ENCODE data around the gene ACTRT2. TPM values are rescaled to one million over a fixed set of nuclear protein-coding genes. Genes with fewer than 3 reads are reported as not detected.

The ACTRT2 gene
- total RNA-seq, 4 donors from 2014 or later, result not detected

- H3K36me3 ChIP-seq, result no peaks in the 10 kb centered on the region
- TF ChIP-seq EP300 (IDR thresholded peaks at IDR 0.05), result no peak
- TF ChIP-seq POLR2A (IDR thresholded peaks at IDR 0.05), result no peak
- TF ChIP-seq, protein P1, sequence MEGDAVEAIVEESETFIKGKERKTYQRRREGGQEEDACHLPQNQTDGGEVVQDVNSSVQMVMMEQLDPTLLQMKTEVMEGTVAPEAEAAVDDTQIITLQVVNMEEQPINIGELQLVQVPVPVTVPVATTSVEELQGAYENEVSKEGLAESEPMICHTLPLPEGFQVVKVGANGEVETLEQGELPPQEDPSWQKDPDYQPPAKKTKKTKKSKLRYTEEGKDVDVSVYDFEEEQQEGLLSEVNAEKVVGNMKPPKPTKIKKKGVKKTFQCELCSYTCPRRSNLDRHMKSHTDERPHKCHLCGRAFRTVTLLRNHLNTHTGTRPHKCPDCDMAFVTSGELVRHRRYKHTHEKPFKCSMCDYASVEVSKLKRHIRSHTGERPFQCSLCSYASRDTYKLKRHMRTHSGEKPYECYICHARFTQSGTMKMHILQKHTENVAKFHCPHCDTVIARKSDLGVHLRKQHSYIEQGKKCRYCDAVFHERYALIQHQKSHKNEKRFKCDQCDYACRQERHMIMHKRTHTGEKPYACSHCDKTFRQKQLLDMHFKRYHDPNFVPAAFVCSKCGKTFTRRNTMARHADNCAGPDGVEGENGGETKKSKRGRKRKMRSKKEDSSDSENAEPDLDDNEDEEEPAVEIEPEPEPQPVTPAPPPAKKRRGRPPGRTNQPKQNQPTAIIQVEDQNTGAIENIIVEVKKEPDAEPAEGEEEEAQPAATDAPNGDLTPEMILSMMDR (IDR thresholded peaks at IDR 0.05), result no peak
- peaks cover 0 to 22% of the 10 kb centered on the region in 2 donors for H3K27me3 ChIP-seq
- no peaks in the 10 kb centered on the region for H3K9me3 ChIP-seq
- DNase-seq (ENCODE audit: low spot score in 2 of 2), result no peak
- no peaks in the 10 kb centered on the region for H3K4me1 ChIP-seq
- no peak overlapping the region for H3K27ac ChIP-seq
- 70 to 78% methylated on average over 10 to 11 of the region's 11 CpGs for WGBS, 2 donors
- H3K4me3 ChIP-seq, result no peak overlapping the region
Observed at GRCh38 chr1:3024588-3024987, 3.3 kb downstream of the ACTRT2 start.

DNA sequence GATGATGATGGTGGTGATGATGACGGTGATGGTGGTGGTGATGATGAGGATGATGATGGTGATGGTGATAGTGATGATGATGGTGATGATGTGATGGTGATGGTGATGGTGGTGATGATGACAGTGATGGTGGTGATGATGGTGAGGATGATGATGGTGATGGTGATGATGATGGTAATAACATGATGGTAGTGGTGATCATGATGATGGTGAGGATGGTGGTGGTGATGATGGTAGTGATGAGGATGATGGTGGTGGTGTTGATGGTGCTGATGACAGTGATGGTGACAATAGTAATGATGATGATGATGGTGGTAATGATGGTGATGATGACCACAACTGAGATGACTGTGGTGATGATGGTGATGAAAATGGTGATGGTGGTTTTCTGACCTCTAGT, 4.9 kb downstream of the ACTRT2 start:
- Histone ChIP-seq H3K27me3 (peaks cover 0 to 33% of the 10 kb centered on the region in 2 donors), H3K27ac (no peak overlapping the region), H3K4me3 (no peak overlapping the region), H3K4me1 (peaks cover 0 to 5% (median 0%) of the 10 kb centered on the region in 4 donors), H3K36me3 (no peaks in the 10 kb centered on the region), H3K9me3 (no peaks in the 10 kb centered on the region)
- TF ChIP-seq POLR2A (IDR thresholded peaks at IDR 0.05) (no peak), EP300 (IDR thresholded peaks at IDR 0.05) (no peak)
- TF ChIP-seq, protein P1 (IDR thresholded peaks at IDR 0.05), result no peak
- WGBS, 2 donors, result 97 to 100% methylated on average over 1 of the region's 1 CpG
- DNase-seq (ENCODE audit: low spot score in 2 of 2), result no peak

DNA sequence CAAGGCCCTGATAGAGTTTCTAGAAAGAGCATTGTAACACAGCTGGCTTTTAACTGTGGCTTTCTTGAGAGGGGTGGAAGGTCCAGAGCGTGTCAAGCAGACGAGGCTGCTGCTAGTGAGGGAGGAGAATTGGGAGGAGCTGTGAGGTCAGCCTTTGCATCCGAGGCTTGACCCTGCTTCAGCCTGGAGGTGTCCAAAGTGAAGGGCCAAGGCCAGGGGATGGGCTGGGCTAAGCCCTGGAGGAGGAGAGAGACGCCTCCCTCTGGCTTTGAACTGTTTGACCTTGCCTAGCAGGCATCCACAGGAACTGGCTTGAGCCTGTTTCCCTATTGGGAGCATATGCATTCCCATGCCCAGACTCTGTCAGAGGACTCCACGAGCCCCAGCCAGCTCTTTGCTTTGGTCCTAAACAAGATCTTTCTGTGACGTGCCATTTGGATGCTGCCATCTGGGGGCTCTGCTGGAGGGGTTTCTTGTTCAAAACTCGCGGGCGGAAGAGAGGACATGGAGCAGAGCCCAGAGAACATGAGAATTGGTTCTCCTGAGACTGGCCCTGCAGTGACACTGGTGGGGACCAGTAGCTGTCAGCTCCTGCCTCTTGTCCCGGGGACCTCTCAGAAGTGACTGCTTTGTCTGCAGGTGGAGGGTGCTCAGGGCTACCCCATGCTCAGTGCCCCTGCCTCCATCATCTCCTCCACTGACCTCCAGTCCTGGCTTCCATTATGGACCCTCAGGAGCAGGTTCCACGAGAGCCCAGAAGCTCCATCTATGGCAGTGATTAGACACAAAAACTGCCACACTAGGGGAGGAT, 5.5 kb downstream of the ACTRT2 start:
- no peak for DNase-seq (ENCODE audit: low spot score in 2 of 2)
- H3K36me3 ChIP-seq, result no peaks in the 10 kb centered on the region
- WGBS, 2 donors, result 79 to 81% methylated on average over 8 to 11 of the region's 11 CpGs
- peaks cover 0 to 10% (median 0%) of the 10 kb centered on the region in 4 donors for H3K4me1 ChIP-seq
- TF ChIP-seq EP300 (IDR thresholded peaks at IDR 0.05) (no peak), POLR2A (IDR thresholded peaks at IDR 0.05) (no peak)
- TF ChIP-seq, protein P1 (IDR thresholded peaks at IDR 0.05), result no peak
- no peak overlapping the region for H3K4me3 ChIP-seq
- H3K27me3 ChIP-seq, result peaks cover 0 to 38% of the 10 kb centered on the region in 2 donors
- H3K27ac ChIP-seq, result no peak overlapping the region
- H3K9me3 ChIP-seq, result no peaks in the 10 kb centered on the region

GRCh38 chr1:3027611-3028371, 6.5 kb downstream of the ACTRT2 start:
- Histone ChIP-seq H3K27me3 (peaks cover 0 to 38% of the 10 kb centered on the region in 2 donors), H3K36me3 (no peaks in the 10 kb centered on the region), H3K4me3 (no peak overlapping the region), H3K9me3 (no peaks in the 10 kb centered on the region), H3K27ac (no peak overlapping the region), H3K4me1 (peaks cover 0 to 10% (median 0%) of the 10 kb centered on the region in 4 donors)
- DNase-seq (ENCODE audit: low spot score in 2 of 2), result no peak
- TF ChIP-seq EP300 (IDR thresholded peaks at IDR 0.05), result no peak
- no peak for TF ChIP-seq POLR2A (IDR thresholded peaks at IDR 0.05)
- TF ChIP-seq, protein P1 (IDR thresholded peaks at IDR 0.05), result no peak
- WGBS, 2 donors, result 84 to 88% methylated on average over 13 to 17 of the region's 20 CpGs
